ENCODE measurements around the gene MYL9.
A peak's percentile ranks its signal among the peaks of the same experiment; 100 is the strongest.

The MYL9 gene

DNA sequence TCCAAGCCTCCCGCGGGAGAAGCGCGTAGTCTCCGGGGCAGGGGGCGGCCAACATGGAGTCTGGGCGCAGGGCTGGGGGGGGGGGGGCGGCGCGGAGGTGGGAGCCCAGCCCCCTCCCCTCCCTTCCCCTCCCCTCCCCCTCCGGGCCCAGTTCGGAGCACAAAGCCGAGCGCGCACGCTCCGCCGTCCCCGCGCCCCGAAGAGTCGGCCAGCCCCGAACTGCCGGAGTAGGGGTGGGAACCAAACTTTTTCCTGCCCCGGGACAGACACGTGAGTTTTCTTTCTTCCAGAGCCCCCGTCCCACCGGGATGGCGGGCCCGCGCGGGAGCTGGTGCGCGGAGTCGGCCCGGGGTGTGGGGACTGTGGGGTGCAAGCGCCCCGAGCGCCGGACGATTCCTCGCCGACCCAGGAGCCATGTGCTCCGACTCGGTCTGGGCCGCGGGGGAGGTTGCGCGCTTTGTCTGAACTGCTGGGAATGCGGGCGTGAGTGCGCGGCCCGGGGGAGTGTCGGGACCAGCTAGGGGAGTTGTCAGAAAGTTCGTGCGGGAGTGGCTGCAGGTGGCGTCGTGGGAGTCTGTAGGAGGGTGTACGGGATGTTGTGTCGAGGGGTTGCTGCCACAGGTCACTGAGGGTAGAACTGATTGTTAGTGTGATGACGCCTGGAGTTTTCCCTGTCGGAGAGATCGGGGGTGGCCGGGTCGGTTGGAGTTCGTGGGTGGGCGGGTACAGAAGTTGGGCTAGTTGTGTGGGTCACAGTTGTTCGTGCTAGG lies 33.2 kb downstream of the MYL9 start:
- Histone ChIP-seq H3K9me3 (ENCODE audit: control insufficient read depth, insufficient read depth, low read length) (no peaks in the 10 kb centered on the region), H3K36me3 (ENCODE audit: insufficient read depth, low read length) (no peaks in the 10 kb centered on the region; the same call in 1 of the 2 replicates), H3K4me1 (ENCODE audit: insufficient read depth, low read length) (peaks cover 19% of the 10 kb centered on the region; the same call in 1 of the 2 replicates), H3K9ac (ENCODE audit: low read depth, low read length) (peak overlapping the region; percentile 88)

DNA sequence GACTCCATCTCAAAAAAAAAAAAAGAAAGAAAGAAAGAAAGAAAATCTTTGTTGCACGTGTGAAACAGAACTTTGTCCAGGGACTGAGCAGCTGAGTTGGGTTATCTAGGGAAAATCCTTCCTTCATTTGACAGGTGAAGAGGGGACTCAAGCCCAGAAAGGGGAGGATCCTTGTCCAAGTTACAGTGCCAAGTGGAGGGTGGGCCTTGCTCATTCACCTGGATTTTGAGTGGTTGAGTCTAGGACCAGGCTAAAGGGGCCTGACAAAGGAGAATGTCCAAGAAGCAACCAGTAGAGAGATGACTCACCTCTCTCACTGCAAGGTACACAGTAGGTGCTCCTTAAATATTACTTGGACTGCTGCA lies 34.7 kb downstream of the MYL9 start:
- H3K9ac ChIP-seq (ENCODE audit: low read depth, low read length) = no peak overlapping the region
- H3K4me1 ChIP-seq (ENCODE audit: insufficient read depth, low read length) = peaks cover 9% of the 10 kb centered on the region; the same call in 1 of the 2 replicates
- no peaks in the 10 kb centered on the region for H3K9me3 ChIP-seq (ENCODE audit: control insufficient read depth, insufficient read depth, low read length)
- H3K36me3 ChIP-seq (ENCODE audit: insufficient read depth, low read length) = peaks cover 2% of the 10 kb centered on the region; the same call in 1 of the 2 replicates

DNA sequence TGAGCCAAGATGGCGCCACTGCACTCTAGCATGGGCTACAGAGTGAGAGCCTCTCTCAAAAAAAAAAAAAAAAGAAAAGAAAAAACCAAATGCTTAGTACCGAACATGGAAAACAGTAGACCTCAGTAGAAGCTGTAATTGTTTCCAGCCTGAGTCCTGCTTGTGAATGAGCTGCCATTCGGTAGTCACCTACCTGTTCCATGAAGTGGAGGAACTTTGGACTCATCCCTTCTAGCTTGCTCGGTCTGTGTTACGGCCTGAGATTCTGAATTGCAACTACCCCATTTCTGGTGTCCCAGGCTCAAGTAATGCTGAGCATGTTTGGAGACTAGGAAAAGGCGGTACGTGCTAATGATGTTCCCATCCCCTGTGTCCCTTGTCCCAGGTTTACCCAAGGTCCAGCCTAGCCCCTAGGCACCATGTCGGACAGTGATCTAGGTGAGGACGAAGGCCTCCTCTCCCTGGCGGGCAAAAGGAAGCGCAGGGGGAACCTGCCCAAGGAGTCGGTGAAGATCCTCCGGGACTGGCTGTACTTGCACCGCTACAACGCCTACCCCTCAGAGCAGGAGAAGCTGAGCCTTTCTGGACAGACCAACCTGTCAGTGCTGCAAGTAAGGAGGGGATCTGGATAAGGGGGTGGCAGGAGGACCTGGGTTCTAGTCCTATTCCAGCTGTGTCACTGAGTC lies 37.2 kb downstream of the MYL9 start:
- Histone ChIP-seq H3K9me3 (ENCODE audit: control insufficient read depth, insufficient read depth, low read length) (no peaks in the 10 kb centered on the region), H3K36me3 (ENCODE audit: insufficient read depth, low read length) (peaks cover 6% of the 10 kb centered on the region; the same call in 1 of the 2 replicates), H3K9ac (ENCODE audit: low read depth, low read length) (no peak overlapping the region), H3K4me1 (ENCODE audit: insufficient read depth, low read length) (peaks cover 9% of the 10 kb centered on the region; the same call in 1 of the 2 replicates)

DNA sequence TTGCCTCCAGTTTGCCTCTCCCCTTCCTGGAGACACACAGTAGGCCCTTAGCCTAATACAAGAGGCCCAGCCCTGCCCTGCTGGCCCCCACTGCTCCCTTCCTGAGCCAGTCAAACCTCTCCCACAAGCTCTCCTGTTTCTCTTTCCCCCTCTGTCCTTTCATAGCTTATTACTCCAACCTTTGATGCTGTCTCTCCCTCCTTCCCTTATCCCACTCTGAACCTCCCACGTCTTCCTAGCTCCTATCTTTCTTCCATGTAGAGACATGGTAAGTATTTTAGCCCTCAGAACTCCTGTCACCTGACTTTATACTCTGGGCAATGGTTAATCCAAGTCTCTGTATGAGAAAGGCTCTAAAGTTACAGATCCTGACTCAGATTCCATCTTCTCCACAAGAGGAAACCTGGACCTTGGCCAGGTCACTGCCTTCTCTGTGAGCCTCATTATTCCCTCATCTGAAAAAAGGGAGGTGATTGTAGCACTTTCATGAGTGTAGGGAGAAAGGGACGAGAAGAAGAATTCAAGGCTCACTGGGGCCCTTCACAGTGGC lies 38.8 kb downstream of the MYL9 start:
- Histone ChIP-seq H3K36me3 (ENCODE audit: insufficient read depth, low read length) (peaks cover 6% of the 10 kb centered on the region; the same call in 1 of the 2 replicates), H3K4me1 (ENCODE audit: insufficient read depth, low read length) (peaks cover 20% of the 10 kb centered on the region)

DNA sequence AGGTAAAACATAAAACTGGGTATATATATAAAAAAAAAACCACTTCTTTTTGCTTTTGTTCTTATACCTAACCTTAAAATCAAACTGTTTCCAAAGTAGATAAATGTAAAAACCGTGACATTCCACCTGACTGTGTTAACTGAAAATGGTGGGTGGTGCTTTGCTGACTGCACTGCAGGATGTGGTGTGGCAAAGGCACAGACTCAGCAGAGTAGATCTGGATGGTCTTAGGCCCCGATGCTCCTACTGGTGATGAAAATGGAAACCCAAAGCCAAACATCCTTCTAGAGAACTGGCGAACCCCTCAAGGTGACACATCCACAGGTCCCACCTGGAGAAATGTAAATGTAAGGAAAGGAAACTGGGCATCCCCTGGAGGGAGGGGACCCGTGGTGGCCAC lies 41.0 kb downstream of the MYL9 start:
- Histone ChIP-seq H3K9me3 (ENCODE audit: control insufficient read depth, insufficient read depth, low read length) (no peaks in the 10 kb centered on the region), H3K4me1 (ENCODE audit: insufficient read depth, low read length) (peaks cover 25% of the 10 kb centered on the region), H3K36me3 (ENCODE audit: insufficient read depth, low read length) (peaks cover 6% of the 10 kb centered on the region; the same call in 1 of the 2 replicates), H3K9ac (ENCODE audit: low read depth, low read length) (no peak overlapping the region)

More for the DNA sequence above, 38.8 kb downstream of the MYL9 start:
- Histone ChIP-seq H3K9ac (ENCODE audit: low read depth, low read length) (no peak overlapping the region), H3K9me3 (ENCODE audit: control insufficient read depth, insufficient read depth, low read length) (no peaks in the 10 kb centered on the region)

DNA sequence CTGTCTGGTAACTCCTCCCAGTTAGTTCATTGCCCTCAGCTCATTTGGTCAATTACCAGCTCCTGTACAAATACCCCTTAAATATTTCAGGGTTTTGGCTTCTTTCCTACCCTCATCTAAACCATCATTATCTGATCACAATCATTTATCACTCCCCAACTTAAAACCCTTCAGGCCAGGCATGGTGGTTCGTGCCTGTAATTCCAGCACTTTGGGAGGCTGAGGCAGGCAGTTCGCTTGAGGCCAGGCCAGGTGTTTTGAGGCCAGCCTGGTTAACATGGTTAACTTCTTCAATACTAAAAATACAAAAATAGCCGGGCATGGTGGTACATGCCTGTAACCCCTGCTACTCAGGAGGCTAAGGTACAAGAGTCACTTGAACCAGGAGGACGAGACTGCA lies 41.5 kb downstream of the MYL9 start:
- H3K9me3 ChIP-seq (ENCODE audit: control insufficient read depth, insufficient read depth, low read length) = no peaks in the 10 kb centered on the region
- H3K9ac ChIP-seq (ENCODE audit: low read depth, low read length) = no peak overlapping the region
- peaks cover 6% of the 10 kb centered on the region; the same call in 1 of the 2 replicates for H3K36me3 ChIP-seq (ENCODE audit: insufficient read depth, low read length)
- H3K4me1 ChIP-seq (ENCODE audit: insufficient read depth, low read length) = peaks cover 30% of the 10 kb centered on the region

DNA sequence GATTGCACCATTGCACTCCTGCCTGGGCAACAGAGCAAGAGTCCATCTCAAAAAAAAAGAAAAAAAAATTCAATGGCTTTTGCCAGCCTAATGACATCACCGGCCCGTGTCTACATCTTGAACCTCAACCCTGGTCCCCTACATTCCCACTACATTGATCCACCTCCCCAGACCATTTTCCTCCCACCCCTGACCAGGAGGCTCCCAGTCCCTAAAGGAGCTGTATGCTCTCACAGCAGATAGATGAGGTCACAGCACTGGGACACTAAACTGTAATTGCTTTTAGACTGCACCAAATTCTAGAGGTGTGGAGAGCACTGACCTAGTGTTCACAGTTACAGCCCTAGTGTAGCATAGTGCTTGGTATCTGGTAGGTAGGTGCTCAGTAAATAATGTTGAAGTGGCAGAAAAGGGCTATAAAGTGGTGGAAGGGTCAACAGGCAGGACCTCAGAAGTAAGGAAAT lies 42.7 kb downstream of the MYL9 start:
- Histone ChIP-seq H3K9me3 (ENCODE audit: control insufficient read depth, insufficient read depth, low read length) (no peaks in the 10 kb centered on the region), H3K36me3 (ENCODE audit: insufficient read depth, low read length) (peaks cover 6% of the 10 kb centered on the region; the same call in 1 of the 2 replicates), H3K4me1 (ENCODE audit: insufficient read depth, low read length) (peaks cover 30% of the 10 kb centered on the region), H3K9ac (ENCODE audit: low read depth, low read length) (no peak overlapping the region; the same call in 1 of the 2 replicates)

DNA sequence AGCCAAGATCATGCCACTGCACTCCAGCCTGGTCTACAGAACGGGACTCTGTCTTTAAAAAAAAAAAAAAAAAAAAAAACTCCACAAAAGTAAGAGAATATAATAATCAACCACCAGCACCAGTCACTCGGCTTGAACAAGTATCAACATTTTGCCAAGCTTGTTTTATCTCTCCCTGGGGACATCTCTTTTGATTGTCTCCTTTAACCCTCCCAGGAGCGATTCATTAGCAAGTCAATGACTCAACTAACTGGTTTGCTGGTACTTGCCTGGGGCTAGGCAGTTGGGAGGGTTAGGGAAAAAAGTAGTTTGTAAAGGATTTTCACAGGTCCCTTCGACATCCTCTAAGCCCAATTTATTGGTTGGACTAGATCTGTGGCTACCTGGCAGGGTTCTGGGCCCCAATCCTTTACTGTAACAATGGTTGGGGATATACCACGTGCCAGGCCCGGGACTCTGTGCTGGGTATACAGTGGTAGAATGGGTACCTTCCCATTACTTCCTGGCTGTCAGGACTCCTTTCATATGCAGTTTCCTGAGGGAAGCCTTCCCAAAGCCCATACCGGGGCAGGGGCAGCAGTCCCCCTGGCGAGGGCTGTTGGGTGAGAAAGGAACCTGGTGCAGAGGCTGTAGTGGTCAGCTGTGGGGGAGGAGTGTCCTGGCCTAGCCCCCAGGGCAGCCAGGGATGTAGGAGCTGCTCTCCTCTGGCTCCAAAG lies 44.2 kb downstream of the MYL9 start:
- Histone ChIP-seq H3K9me3 (ENCODE audit: control insufficient read depth, insufficient read depth, low read length) (no peaks in the 10 kb centered on the region), H3K4me1 (ENCODE audit: insufficient read depth, low read length) (peaks cover 30% of the 10 kb centered on the region), H3K9ac (ENCODE audit: low read depth, low read length) (peak overlapping the region; percentile 9), H3K36me3 (ENCODE audit: insufficient read depth, low read length) (peaks cover 6% of the 10 kb centered on the region; the same call in 1 of the 2 replicates)

DNA sequence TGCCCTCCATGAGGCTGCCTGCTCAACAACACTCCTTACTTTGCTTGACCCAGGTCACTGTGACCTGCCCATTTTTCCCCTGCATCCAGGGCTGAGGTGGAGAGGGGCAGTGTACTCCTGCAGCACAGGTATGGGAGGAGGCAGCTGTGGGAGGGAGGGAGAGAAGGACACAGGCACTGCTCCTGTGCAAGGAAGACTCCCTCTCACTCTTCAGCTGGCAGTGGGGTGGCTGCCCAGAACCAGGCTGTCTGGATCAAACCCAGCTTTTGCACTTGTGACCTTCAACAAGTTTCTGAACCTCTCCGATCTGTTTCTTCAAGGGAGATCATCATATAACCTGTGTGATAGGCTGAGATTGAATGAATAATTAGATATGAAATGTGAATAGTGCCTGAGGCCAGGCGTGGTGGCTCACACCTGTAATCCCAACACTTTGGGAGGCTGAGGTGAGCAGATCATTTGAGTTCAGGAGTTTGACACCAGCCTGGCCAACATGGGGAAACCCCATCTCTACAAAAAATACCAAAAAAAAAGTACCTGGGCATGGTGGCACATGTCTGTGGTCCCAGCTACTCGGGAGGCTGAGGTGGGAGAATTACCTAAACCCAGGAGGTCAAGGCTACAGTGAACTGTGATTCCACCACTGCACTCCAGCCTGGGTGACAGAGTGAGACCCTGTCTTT lies 46.2 kb downstream of the MYL9 start:
- H3K4me1 ChIP-seq (ENCODE audit: insufficient read depth, low read length) = peaks cover 30% of the 10 kb centered on the region
- H3K9ac ChIP-seq (ENCODE audit: low read depth, low read length) = no peak overlapping the region
- H3K9me3 ChIP-seq (ENCODE audit: control insufficient read depth, insufficient read depth, low read length) = no peaks in the 10 kb centered on the region
- H3K36me3 ChIP-seq (ENCODE audit: insufficient read depth, low read length) = no peaks in the 10 kb centered on the region; the same call in 1 of the 2 replicates

DNA sequence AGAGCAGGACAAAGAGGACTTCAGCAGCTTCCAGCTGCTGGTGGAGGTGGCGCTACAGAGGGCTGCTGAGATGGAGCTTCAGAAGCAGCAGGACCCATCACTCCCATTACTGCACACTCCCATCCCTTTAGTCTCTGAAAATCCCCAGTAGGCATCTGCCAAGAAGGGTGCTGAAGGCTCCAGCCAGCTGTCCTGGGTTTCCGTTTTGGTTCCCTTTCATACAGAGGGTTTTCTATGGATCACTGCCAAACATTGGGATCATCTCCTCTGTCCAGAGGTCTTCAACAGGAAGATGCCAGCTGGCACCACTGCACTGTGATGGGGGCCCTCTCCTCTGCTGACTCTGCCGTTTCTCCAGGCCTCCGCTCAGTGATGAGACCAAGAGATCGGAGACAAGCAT lies 50.0 kb downstream of the MYL9 start:
- H3K9ac ChIP-seq (ENCODE audit: low read depth, low read length) = no peak overlapping the region
- H3K9me3 ChIP-seq (ENCODE audit: control insufficient read depth, insufficient read depth, low read length) = no peaks in the 10 kb centered on the region
- H3K4me1 ChIP-seq (ENCODE audit: insufficient read depth, low read length) = peaks cover 15% of the 10 kb centered on the region
- peaks cover 5% of the 10 kb centered on the region; the same call in 1 of the 2 replicates for H3K36me3 ChIP-seq (ENCODE audit: insufficient read depth, low read length)

DNA sequence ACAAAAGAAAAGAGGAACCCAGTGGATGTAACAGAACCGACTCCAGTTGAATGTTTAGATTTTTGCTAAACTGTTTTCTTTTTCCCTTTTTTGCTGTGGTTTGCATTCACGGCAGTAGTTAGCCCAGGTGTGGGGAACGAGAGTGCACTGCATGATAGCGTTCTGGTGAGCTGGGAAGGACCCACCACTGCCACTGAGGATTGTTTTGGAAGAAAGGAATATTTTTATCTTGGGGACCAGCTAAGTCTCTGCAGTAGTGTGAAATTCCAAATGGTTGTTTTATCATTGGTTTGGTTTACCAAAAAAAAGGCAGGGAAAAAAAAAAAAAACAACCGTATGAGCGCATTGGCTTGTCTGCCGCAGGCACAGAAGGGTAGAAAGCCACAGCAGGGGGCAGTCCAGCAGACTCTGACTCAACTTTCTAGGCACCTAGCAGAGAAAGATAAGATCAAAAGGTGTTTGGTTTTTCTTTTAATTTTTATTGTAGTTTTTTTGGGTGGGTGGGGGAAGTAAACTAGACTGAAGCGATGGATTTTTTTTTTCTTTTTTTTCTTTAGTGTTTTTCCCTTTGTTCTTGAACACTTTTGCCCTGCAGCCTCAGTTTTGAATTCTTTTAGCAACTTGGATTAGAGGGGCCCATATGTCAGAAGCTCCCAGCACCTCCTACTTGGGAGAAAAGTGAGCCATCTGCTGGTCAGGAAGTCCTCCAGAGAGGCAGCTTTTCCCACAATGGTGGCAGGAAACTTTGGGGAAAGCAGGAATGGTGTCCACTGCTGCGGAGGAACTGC lies 50.7 kb downstream of the MYL9 start:
- Histone ChIP-seq H3K4me1 (ENCODE audit: insufficient read depth, low read length) (peaks cover 8% of the 10 kb centered on the region), H3K9me3 (ENCODE audit: control insufficient read depth, insufficient read depth, low read length) (no peaks in the 10 kb centered on the region), H3K9ac (ENCODE audit: low read depth, low read length) (no peak overlapping the region), H3K36me3 (ENCODE audit: insufficient read depth, low read length) (peaks cover 5% of the 10 kb centered on the region; the same call in 1 of the 2 replicates)

DNA sequence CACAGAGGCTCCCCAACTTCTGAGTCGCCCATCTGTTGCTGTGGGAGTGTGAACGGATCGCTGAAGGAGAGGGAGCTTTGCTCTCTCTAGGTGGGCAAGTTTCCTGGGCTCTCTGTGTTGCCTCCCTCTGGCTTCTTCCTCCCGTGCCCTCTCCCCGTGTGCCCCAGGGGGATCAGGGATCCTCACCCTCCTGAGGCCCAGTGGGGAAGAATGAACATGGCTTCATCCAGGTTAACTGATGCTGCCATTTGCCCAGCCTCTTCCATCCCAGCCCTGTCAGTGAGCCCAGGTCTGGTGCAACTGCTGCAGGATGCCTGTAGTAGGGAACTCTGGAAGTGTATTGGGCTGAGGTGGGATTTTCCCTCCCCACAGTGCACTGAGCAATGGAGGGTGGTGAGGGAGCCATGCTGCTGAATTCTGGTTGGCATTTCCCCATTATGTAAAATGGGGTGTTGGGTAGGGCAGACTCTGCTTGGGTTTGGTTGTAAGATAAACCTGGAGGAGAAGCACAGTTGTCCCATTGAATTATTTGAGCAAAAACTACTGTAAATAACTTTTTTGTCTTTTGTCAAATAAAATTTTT lies 52.1 kb downstream of the MYL9 start:
- no peak overlapping the region for H3K9ac ChIP-seq (ENCODE audit: low read depth, low read length)

DNA sequence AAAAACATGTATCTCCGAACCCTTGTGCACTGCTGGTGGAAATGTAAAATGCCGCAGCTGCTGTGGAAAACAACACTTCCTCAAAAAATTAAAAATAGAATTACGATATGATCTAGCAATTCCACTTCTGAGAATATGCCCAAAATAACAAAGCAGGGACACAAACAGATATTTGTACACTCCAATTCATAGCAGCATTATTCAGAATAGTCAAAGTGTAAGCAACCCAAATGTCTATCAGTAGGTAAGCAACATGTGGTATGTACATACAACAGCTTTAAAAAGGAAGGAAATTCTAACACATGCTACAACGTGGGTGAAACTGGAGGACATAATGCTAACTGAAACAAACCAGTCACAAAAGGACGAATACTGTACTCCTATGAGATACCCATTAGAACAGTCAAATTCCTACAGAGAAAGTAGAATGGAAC lies 58.6 kb downstream of the MYL9 start:
- Histone ChIP-seq H3K36me3 (ENCODE audit: insufficient read depth, low read length) (no peaks in the 10 kb centered on the region), H3K4me1 (ENCODE audit: insufficient read depth, low read length) (peaks cover 13% of the 10 kb centered on the region), H3K9ac (ENCODE audit: low read depth, low read length) (no peak overlapping the region), H3K9me3 (ENCODE audit: control insufficient read depth, insufficient read depth, low read length) (no peaks in the 10 kb centered on the region)

More for the DNA sequence above, 52.1 kb downstream of the MYL9 start:
- Histone ChIP-seq H3K9me3 (ENCODE audit: control insufficient read depth, insufficient read depth, low read length) (no peaks in the 10 kb centered on the region), H3K4me1 (ENCODE audit: insufficient read depth, low read length) (peaks cover 8% of the 10 kb centered on the region), H3K36me3 (ENCODE audit: insufficient read depth, low read length) (0 out of 2 replicates have a peak, but pooled peaks cover 5% of the 10 kb centered on the region)
